ENCODE data around the gene INS. TPM values are rescaled to one million over a fixed set of nuclear protein-coding genes. Genes with fewer than 3 reads are reported as not detected.

INS gene
- total and polyA plus RNA-seq, 7 donors, result 0.65 to 2.8 TPM; not detected in 5

DNA sequence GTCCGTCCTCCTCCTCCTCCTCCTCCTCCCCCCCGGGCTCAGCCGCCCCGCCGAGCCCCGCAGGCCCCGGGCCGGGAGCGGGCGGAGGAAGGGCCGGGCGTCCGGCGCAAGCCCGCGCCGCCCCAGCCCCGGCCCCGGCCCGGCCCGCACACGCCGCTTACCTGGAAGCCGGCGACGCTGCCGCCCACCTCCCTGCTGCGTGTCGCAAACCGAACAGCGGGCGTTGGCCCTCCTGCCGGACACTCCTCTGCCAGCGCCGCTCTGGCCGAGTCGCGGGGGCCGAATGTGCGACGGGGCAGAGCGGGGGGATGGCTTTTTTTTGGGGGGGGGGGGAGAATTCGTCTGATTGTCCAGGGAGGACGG lies 23.0 kb downstream of the INS start:
- H3K4me1 ChIP-seq, result no peaks in the 10 kb centered on the region
- H3K4me3 ChIP-seq, result peak overlapping the region; percentile 55
- ATAC-seq (peak in 1 of 4 donors; percentile 9), DNase-seq (peak; percentile 20 to 57)
- intact Hi-C loops (cut with DNase I), result no loop called here
- TF ChIP-seq CTCF (IDR thresholded peaks at IDR 0.05), result no peak
- H3K27me3 ChIP-seq (ENCODE audit: insufficient read depth in 3 of 3, low read length in 2 of 3), result peaks cover 5 to 86% (median 25%) of the 10 kb centered on the region in 3 donors
- no peaks in the 10 kb centered on the region for H3K9me3 ChIP-seq
- WGBS, 3 donors, result 0 to 1% (median 1%) methylated on average over 11 to 44 of the region's 44 CpGs
- no peak overlapping the region for H3K27ac ChIP-seq
- H3K36me3 ChIP-seq (ENCODE audit: insufficient read depth in 1 of 2, low read depth in 1 of 2), result no peaks in the 10 kb centered on the region

DNA sequence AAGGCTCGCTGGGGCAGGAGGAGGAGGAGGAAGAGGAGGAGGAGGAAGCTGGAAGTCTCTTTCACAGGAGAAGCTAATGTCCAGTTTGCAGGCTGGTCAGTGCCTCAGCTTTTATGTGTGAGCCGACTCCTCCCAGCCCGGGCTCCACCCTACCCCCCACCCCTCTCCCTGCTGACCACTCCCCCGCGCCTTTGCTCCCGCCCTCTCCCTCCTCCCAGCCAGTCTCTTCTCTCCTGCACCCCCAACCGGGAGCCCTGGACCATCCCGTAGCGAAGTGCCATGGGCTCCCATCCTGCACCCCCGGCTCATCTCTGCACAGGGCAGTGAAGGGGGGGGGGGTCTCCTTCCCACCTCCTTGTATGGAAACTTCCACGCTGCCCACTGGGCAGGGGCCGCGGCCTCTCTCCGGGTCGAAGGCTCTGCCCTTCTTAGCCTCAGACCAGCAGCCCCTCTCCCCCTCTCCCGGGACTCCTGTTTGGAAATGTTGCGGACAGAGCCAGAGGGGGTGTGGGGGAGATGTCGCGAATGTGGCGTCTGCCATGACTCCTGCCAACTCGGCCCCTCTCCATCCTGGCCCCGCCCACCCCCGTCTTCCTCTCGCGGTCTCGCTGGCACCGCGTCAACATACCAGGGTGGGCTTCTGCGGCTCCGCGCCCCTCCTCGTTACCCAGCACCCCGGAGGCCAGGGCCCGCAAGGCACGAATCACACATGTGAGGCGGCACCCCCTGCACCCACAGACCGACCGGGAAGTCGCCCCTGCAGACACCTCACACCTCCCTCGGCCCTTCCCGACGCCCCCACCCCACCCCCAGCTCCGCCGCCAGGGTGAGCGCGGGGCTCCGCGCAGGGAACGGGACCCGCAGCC lies 23.6 kb downstream of the INS start:
- no peak overlapping the region for H3K27ac ChIP-seq
- intact Hi-C loops (cut with DNase I), result no loop called here
- TF ChIP-seq CTCF (IDR thresholded peaks at IDR 0.05), result no peak
- DNase-seq (peak; percentile 68 to 81), ATAC-seq (peak; percentile 43 to 64 (median 55))
- no peaks in the 10 kb centered on the region for H3K4me1 ChIP-seq
- peak overlapping the region; percentile 55 for H3K4me3 ChIP-seq
- 1 to 4% (median 1%) methylated on average over 32 to 50 of the region's 50 CpGs for WGBS, 3 donors
- no peaks in the 10 kb centered on the region for H3K36me3 ChIP-seq (ENCODE audit: insufficient read depth in 1 of 2, low read depth in 1 of 2)
- H3K9me3 ChIP-seq, result no peaks in the 10 kb centered on the region
- H3K27me3 ChIP-seq (ENCODE audit: insufficient read depth in 3 of 3, low read length in 2 of 3), result peaks cover 2 to 85% (median 25%) of the 10 kb centered on the region in 3 donors

DNA sequence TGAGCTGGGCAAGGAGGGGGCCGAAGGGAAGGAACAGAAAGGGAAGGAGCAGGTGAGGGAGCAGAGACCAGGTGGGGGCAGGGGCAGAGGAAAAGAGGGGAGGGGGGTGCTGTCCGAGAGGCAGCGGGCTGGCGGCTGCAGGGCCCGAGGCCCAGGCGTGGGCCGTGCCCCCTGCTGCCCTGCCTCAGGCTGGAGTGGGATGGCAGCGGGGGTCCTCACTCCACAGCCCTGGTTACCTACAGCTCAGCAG lies 24.1 kb downstream of the INS start:
- no peaks in the 10 kb centered on the region for H3K36me3 ChIP-seq (ENCODE audit: insufficient read depth in 1 of 2, low read depth in 1 of 2)
- H3K9me3 ChIP-seq, result no peaks in the 10 kb centered on the region
- no peak overlapping the region for H3K27ac ChIP-seq
- H3K4me3 ChIP-seq, result peak overlapping the region; percentile 55
- DNase-seq (no peak), ATAC-seq (peak in 1 of 4 donors; percentile 9)
- H3K27me3 ChIP-seq (ENCODE audit: insufficient read depth in 3 of 3, low read length in 2 of 3), result peaks cover 0 to 80% (median 25%) of the 10 kb centered on the region in 3 donors
- intact Hi-C loops (cut with DNase I), result no loop called here
- 55 to 77% methylated on average over 7 to 8 of the region's 8 CpGs; no CpG with 5 or more reads in 1 of the 3 donors for WGBS, 3 donors
- H3K4me1 ChIP-seq, result no peaks in the 10 kb centered on the region
- no peak for TF ChIP-seq CTCF (IDR thresholded peaks at IDR 0.05)

GRCh38 chr11:2136209-2136951 lies 24.6 kb downstream of the INS start:
- TF ChIP-seq CTCF (IDR thresholded peaks at IDR 0.05), result no peak
- H3K27ac ChIP-seq, result no peak overlapping the region

More at GRCh38 chr11:2136209-2136951, 24.6 kb downstream of the INS start:
- DNase-seq (peak; percentile 13 to 50), ATAC-seq (no peak)
- Histone ChIP-seq H3K27me3 (ENCODE audit: insufficient read depth in 3 of 3, low read length in 2 of 3) (peaks cover 0 to 75% (median 25%) of the 10 kb centered on the region in 3 donors), H3K4me1 (no peaks in the 10 kb centered on the region), H3K4me3 (peak overlapping the region; percentile 55), H3K36me3 (ENCODE audit: insufficient read depth in 1 of 2, low read depth in 1 of 2) (no peaks in the 10 kb centered on the region), H3K9me3 (no peaks in the 10 kb centered on the region)
- intact Hi-C loops (cut with DNase I), result no loop called here
- 75 to 83% (median 77%) methylated on average over 24 of the region's 24 CpGs for WGBS, 3 donors

All from psoas muscle (tissue), 8 donors.